RWPE1 (cell line): ENCODE measurements around the gene HDAC9.
A peak's percentile ranks its signal among the peaks of the same experiment; 100 is the strongest.

ENCODE experiments used
- CTCF ChIA-PET: fragments of 350-600 bp; sonication (Branson Sonifier 250); formaldehyde crosslinking; extraction: SDS; loops from one replicate; lab custom pipeline; 2021; lab: Yijun Ruan, JAX
- POLR2A ChIA-PET: fragments of 400-600 bp; formaldehyde crosslinking; extraction: SDS; loops from one replicate; lab custom pipeline; 2020; ENCODE audit warnings: antibody characterized with exemption; ENCODE audit not compliant: low non-redundant PET; lab: Yijun Ruan, JAX
- DNase-seq: peaks from one replicate; pipeline ENCODE4 v3.0.0; 2012; ENCODE audit warnings: low spot score
- H3K27ac ChIP-seq: fragments of 450-650 bp; 2 replicates; pipeline ENCODE4 v1.5.1; 2017
- CTCF ChIP-seq: fragments of 450-650 bp; conservative IDR thresholded peaks from 2 replicates; pipeline ENCODE4 v1.5.1; 2017; ENCODE audit warnings: low read depth, mild to moderate bottlenecking

Gene HDAC9

GRCh38 chr7:18656362-18656761 is 160.8 kb downstream of the HDAC9 start:
- no peak overlapping the region for H3K27ac ChIP-seq
- POLR2A ChIA-PET: no interaction called here
- CTCF ChIA-PET: no interaction called here
- no peak for DNase-seq
- no peak for TF ChIP-seq CTCF

GRCh38 chr7:18659746-18660145 is 164.2 kb downstream of the HDAC9 start:
- H3K27ac ChIP-seq: no peak overlapping the region
- DNase-seq: no peak
- ChIA-PET CTCF (interaction anchor here (0.5 to 0.8 kb wide), 2 partner anchors 15 to 69 kb away, joined by 3 read pairs; no protein-coding TSS in a partner anchor), POLR2A (no interaction called here)
- TF ChIP-seq CTCF: no peak

- DNase-seq: no peak
- no peak overlapping the region for H3K27ac ChIP-seq
- CTCF ChIA-PET: no interaction called here
- POLR2A ChIA-PET: no interaction called here
- no peak for TF ChIP-seq CTCF
Measured at GRCh38 chr7:18663321-18663720, 167.8 kb downstream of the HDAC9 start.

GRCh38 chr7:18666107-18666728 is 170.7 kb downstream of the HDAC9 start:
- peak; percentile 74 for TF ChIP-seq CTCF
- ChIA-PET POLR2A (no interaction called here), CTCF (interaction anchor here (0.5 to 0.6 kb wide), 7 partner anchors 28 to 950 kb away, joined by 3 to 5 read pairs (median 3); no protein-coding TSS in a partner anchor)
- peak; percentile 45 for DNase-seq
- H3K27ac ChIP-seq: no peak overlapping the region

- no peak for TF ChIP-seq CTCF
- POLR2A ChIA-PET: no interaction called here
- CTCF ChIA-PET: interaction anchor here (0.8 kb wide), 1 partner anchor 118 kb away, joined by 4 read pairs; no protein-coding TSS in a partner anchor
- peak; percentile 64 for DNase-seq
- H3K27ac ChIP-seq: no peak overlapping the region
Measured at GRCh38 chr7:18667466-18667865, 171.9 kb downstream of the HDAC9 start.

- H3K27ac ChIP-seq: no peak overlapping the region
- TF ChIP-seq CTCF: no peak
- ChIA-PET CTCF (interaction anchor here (0.6 kb wide), 1 partner anchor 69 kb away, joined by 3 read pairs; no protein-coding TSS in a partner anchor), POLR2A (no interaction called here)
- peak; percentile 4 for DNase-seq
Measured at GRCh38 chr7:18671176-18671575, 175.6 kb downstream of the HDAC9 start.
